CD14-positive monocyte (primary cell): Measurements from ENCODE around the gene PHF21B. TPM values are rescaled to one million over a fixed set of nuclear protein-coding genes. Genes with fewer than 3 reads are reported as not detected.

Experiments
- DNase-seq, 3 donors: peaks; one replicate each; pipeline ENCODE4 v3.0.0-alpha.2; 2011 to 2022
- H2AFZ ChIP-seq: 2 replicates; pipeline ENCODE4 v1.6.0; 2012; ENCODE audit warnings: mild to moderate bottlenecking, low read depth, low read length, inconsistent platforms; ENCODE audit not compliant: insufficient read depth, poor library complexity, severe bottlenecking
- H3K27ac ChIP-seq, 2 donors: 1 replicate in 1 of 2; 2 replicates in 1 of 2; pipeline ENCODE4 v1.5.1; 2012 to 2013; ENCODE audit warnings: low read length in 2 of 2, control low read depth in 1 of 2, inconsistent platforms in 1 of 2, low read depth in 1 of 2, mild to moderate bottlenecking in 1 of 2
- H3K27me3 ChIP-seq, 2 donors: one replicate each; pipeline versions ENCODE4 v1.6.0 to v1.6.1; 2011 to 2013; ENCODE audit warnings: low read length in 2 of 2; ENCODE audit not compliant: control insufficient read depth in 2 of 2, insufficient read depth in 2 of 2
- H3K36me3 ChIP-seq, 2 donors: replicated peaks in 1 of 2; 1 replicate in 1 of 2; 2 replicates in 1 of 2; pipeline versions ENCODE4 v1.5.1 to v1.6.1; 2012 to 2013; ENCODE audit warnings: low read length in 2 of 2, control low read depth in 1 of 2, inconsistent platforms in 1 of 2, mild to moderate bottlenecking in 1 of 2; ENCODE audit not compliant: insufficient read depth in 2 of 2, control insufficient read depth in 1 of 2
- H3K4me1 ChIP-seq, 2 donors: 1 replicate in 1 of 2; 2 replicates in 1 of 2; pipeline versions ENCODE4 v1.5.1 to v1.6.1; 2012 to 2013; ENCODE audit warnings: low read length in 2 of 2, control low read depth in 1 of 2, inconsistent platforms in 1 of 2, mild to moderate bottlenecking in 1 of 2, moderate library complexity in 1 of 2; ENCODE audit not compliant: insufficient read depth in 2 of 2, control insufficient read depth in 1 of 2
- H3K4me2 ChIP-seq: replicated peaks from 2 replicates; pipeline ENCODE3; 2012; ENCODE audit warnings: low read length, moderate library complexity, mild to moderate bottlenecking; ENCODE audit not compliant: poor library complexity, severe bottlenecking; ENCODE audit errors: extremely low read depth
- H3K4me3 ChIP-seq, 3 experiments: fragments of 200-600 bp in 1 of 3; sonication (generic) in 1 of 3; replicated peaks in 1 of 3; 1 replicate in 2 of 3; 2 replicates in 1 of 3; pipeline ENCODE4 v1.5.1; 2011 to 2013; ENCODE audit warnings: low read length in 3 of 3, mild to moderate bottlenecking in 3 of 3, control low read depth in 2 of 3, low read depth in 2 of 3, inconsistent platforms in 1 of 3, moderate library complexity in 1 of 3
- H3K79me2 ChIP-seq: 2 replicates; pipeline ENCODE4 v1.6.0; 2012; ENCODE audit warnings: mild to moderate bottlenecking, control low read depth, inconsistent platforms, low read length, moderate library complexity; ENCODE audit not compliant: insufficient read depth
- H3K9ac ChIP-seq: 2 replicates; pipeline ENCODE4 v1.6.0; 2017; ENCODE audit warnings: low read length, mild to moderate bottlenecking; ENCODE audit not compliant: insufficient read depth, poor library complexity, severe bottlenecking
- H3K9me3 ChIP-seq, 2 donors: replicated peaks in 1 of 2; 1 replicate in 1 of 2; 2 replicates in 1 of 2; pipeline versions ENCODE4 v1.5.1 to v1.6.1; 2012 to 2013; ENCODE audit warnings: low read length in 2 of 2, control low read depth in 1 of 2; ENCODE audit not compliant: control insufficient read depth in 1 of 2, insufficient read depth in 1 of 2
- H4K20me1 ChIP-seq: 2 replicates; pipeline ENCODE4 v1.6.0; 2012; ENCODE audit warnings: mild to moderate bottlenecking, low read length, control low read depth, moderate library complexity; ENCODE audit not compliant: insufficient read depth
- H3K27ac Mint-ChIP-seq, 7 donors: one replicate each; pipeline ENCODE4 v1.8.0; 2020; ENCODE audit warnings: mild to moderate bottlenecking in 7 of 7, mixed read lengths in 7 of 7, moderate library complexity in 6 of 7, inconsistent platforms in 2 of 7
- H3K27me3 Mint-ChIP-seq, 3 donors: one replicate each; pipeline ENCODE4 v1.8.0; 2021 to 2022; ENCODE audit warnings: low read depth in 3 of 3, mild to moderate bottlenecking in 3 of 3, mixed read lengths in 3 of 3, moderate library complexity in 3 of 3, inconsistent platforms in 1 of 3
- H3K36me3 Mint-ChIP-seq, 2 donors: one replicate each; pipeline ENCODE4 v1.8.0; 2020; ENCODE audit warnings: mixed read lengths in 2 of 2, inconsistent platforms in 1 of 2, mild to moderate bottlenecking in 1 of 2
- H3K4me1 Mint-ChIP-seq: one replicate; pipeline ENCODE4 v1.8.0; 2020; ENCODE audit warnings: mild to moderate bottlenecking, mixed read lengths
- H3K4me3 Mint-ChIP-seq, 2 donors: one replicate each; pipeline ENCODE4 v1.8.0; 2020; ENCODE audit warnings: mild to moderate bottlenecking in 2 of 2, mixed read lengths in 2 of 2, moderate library complexity in 1 of 2
- H3K9me3 Mint-ChIP-seq, 7 donors: one replicate each; pipeline ENCODE4 v1.8.0; 2020 to 2022; ENCODE audit warnings: mixed read lengths in 7 of 7, mild to moderate bottlenecking in 6 of 7, moderate library complexity in 6 of 7, inconsistent platforms in 2 of 7
- WGBS: methylation state at CpG from one replicate; pipeline ENCODE4 v1.1.5; 2013; ENCODE audit warnings: missing lambda C conversion rate; ENCODE audit not compliant: insufficient coverage; 5-methylcytosine and 5-hydroxymethylcytosine counted together
- intact Hi-C, 2 donors: fragments of 100-400 bp; cut with micrococcal nuclease; formaldehyde crosslinking; loops; one replicate each; pipeline versions ENCODE4 v1.15.0 to v1.15.1; 2023
- polyA plus RNA-seq, 3 donors: library from polyadenylated mRNA; depleted of rRNA in 1 of 3; unstranded in 2 of 3; stranded (reverse) in 1 of 3; fragments of 300-500 nt in 2 of 3; fragments of >200 nt in 1 of 3; fragmentation: Illumina TruSeq in 2 of 3; gene quantifications; 1 replicate in 2 of 3; 2 replicates in 1 of 3; pipeline ENCODE4 v1.2.3, GENCODE V29; 2012 to 2021
- TF ChIP-seq, protein P1 (sequence below): fragments of 200-600 bp; IDR thresholded peaks from one replicate; pipeline ENCODE4 v1.8.0; 2022; ENCODE audit warnings: antibody characterized with exemption, mild to moderate bottlenecking

Gene PHF21B
- polyA plus RNA-seq, 3 donors = not detected

DNA sequence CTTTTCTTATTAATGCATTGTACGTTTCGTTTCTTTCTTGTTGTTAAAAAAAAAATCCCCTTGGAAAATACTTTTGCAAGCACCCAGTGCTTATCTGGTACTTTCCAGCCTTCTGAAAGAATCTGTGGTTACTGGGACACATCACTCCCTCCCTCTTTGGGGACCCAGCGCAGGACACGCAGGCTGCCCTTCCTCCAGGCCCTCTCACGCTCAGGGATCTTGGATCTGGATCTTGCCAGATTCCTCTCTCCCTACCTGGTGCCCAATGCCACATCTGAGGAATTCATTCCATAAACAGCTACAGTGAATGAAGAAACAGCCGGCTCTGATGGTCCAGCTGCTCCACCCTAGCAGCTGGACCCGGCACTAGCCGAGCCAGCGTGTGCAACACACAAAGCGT is 55.7 kb downstream of the PHF21B start:
- Mint-ChIP-seq H3K4me1 (no peaks in the 10 kb centered on the region), H3K27ac (no peak overlapping the region), H3K9me3 (peaks cover 0 to 6% (median 2%) of the 10 kb centered on the region in 7 donors), H3K4me3 (no peak overlapping the region), H3K36me3 (no peaks in the 10 kb centered on the region), H3K27me3 (peaks cover 1 to 18% (median 13%) of the 10 kb centered on the region in 3 donors)
- 85% methylated on average over 8 of the region's 10 CpGs for WGBS
- Histone ChIP-seq H3K79me2 (no peaks in the 10 kb centered on the region), H4K20me1 (no peaks in the 10 kb centered on the region), H3K9ac (no peak overlapping the region), H3K27me3 (no peaks in the 10 kb centered on the region), H3K4me2 (no peak overlapping the region), H2AFZ (no peak overlapping the region), H3K4me3 (no peak overlapping the region), H3K27ac (no peak overlapping the region), H3K9me3 (no peaks in the 10 kb centered on the region), H3K4me1 (no peaks in the 10 kb centered on the region), H3K36me3 (no peaks in the 10 kb centered on the region)
- TF ChIP-seq, protein P1, sequence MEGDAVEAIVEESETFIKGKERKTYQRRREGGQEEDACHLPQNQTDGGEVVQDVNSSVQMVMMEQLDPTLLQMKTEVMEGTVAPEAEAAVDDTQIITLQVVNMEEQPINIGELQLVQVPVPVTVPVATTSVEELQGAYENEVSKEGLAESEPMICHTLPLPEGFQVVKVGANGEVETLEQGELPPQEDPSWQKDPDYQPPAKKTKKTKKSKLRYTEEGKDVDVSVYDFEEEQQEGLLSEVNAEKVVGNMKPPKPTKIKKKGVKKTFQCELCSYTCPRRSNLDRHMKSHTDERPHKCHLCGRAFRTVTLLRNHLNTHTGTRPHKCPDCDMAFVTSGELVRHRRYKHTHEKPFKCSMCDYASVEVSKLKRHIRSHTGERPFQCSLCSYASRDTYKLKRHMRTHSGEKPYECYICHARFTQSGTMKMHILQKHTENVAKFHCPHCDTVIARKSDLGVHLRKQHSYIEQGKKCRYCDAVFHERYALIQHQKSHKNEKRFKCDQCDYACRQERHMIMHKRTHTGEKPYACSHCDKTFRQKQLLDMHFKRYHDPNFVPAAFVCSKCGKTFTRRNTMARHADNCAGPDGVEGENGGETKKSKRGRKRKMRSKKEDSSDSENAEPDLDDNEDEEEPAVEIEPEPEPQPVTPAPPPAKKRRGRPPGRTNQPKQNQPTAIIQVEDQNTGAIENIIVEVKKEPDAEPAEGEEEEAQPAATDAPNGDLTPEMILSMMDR = no peak
- intact Hi-C loops = no loop called here
- no peak for DNase-seq

DNA sequence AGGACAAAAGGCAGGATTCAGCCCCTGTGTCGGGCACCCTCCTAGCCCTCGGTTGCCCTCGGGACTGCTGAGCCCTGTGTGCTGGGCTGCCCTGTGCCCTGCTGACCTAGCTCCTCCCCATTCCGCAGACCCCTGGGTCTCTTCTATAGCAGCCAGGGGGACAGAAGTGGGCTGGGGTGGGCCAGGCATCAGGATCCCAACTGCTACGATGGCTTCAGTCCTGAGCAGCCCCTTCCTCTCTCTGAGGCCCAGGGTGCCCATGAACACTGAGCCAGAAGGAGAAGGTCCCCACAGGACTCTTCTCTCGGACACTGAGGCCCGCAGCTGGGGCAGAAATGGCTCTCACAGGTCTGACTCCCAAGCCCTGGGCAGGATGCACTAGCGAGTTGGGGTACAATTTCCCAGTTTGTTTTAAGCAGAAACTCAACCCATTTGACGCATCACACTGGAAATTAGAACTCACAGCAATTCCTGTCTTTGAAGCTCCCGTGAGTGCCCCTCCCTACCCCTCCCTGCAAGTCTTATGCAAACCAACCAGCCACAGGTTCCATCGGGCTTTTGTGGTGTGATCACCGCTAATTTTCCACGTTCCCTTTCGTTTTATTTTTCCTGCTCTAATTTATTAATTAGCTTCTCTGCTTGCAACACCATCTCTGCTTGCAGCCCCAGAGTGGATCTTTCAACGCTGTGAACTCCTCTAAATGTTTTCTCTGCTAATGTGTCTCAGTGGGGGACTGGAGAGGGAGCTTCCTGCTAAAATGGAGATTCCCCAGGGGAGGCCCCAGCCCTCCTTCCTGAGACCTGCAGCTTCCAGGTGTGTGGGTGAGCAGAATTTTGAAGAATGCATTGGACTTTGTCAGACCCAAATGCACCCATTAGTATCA is 56.7 kb downstream of the PHF21B start:
- Mint-ChIP-seq H3K9me3 (peaks cover 0 to 6% (median 2%) of the 10 kb centered on the region in 7 donors), H3K4me3 (no peak overlapping the region), H3K4me1 (no peaks in the 10 kb centered on the region), H3K27me3 (peaks cover 1 to 18% (median 12%) of the 10 kb centered on the region in 3 donors), H3K27ac (no peak overlapping the region), H3K36me3 (no peaks in the 10 kb centered on the region)
- TF ChIP-seq, protein P1 = no peak
- H3K36me3 ChIP-seq = no peaks in the 10 kb centered on the region
- H3K9ac ChIP-seq = no peak overlapping the region
- 51% methylated on average over 12 of the region's 15 CpGs for WGBS
- intact Hi-C loops = no loop called here
- H2AFZ ChIP-seq = no peak overlapping the region
- H3K4me2 ChIP-seq = no peak overlapping the region
- no peak for DNase-seq
- no peaks in the 10 kb centered on the region for H3K4me1 ChIP-seq
- no peaks in the 10 kb centered on the region for H3K79me2 ChIP-seq
- no peaks in the 10 kb centered on the region for H4K20me1 ChIP-seq
- H3K4me3 ChIP-seq = no peak overlapping the region
- H3K27ac ChIP-seq = no peak overlapping the region
- no peaks in the 10 kb centered on the region for H3K9me3 ChIP-seq
- no peaks in the 10 kb centered on the region for H3K27me3 ChIP-seq
